Ishikawa (cell line): ENCODE results near the gene CWC25.

Source experiments
- CREB1 ChIP-seq: IDR thresholded peaks from 2 replicates; pipeline ENCODE4 v1.6.1; 2012; ENCODE audit warnings: low read depth
- EP300 ChIP-seq: IDR thresholded peaks from 2 replicates; pipeline ENCODE4 v1.6.1; 2012; ENCODE audit warnings: borderline replicate concordance
- NFIC ChIP-seq: IDR thresholded peaks from 2 replicates; pipeline ENCODE4 v1.6.1; 2012
- RAD21 ChIP-seq: IDR thresholded peaks from 2 replicates; pipeline ENCODE4 v1.6.1; 2012; ENCODE audit warnings: low read depth
- TAF1 ChIP-seq: IDR thresholded peaks from 2 replicates; pipeline ENCODE4 v1.6.1; 2012; ENCODE audit warnings: low read depth, mild to moderate bottlenecking
- TEAD4 ChIP-seq: IDR thresholded peaks from 2 replicates; pipeline ENCODE4 v1.6.1; 2012
- ZBTB7A ChIP-seq: IDR thresholded peaks from 2 replicates; pipeline ENCODE4 v1.6.1; 2012; ENCODE audit warnings: low read depth
- TF ChIP-seq, protein P1 (sequence below): IDR thresholded peaks from 2 replicates; pipeline ENCODE4 v1.6.1; 2012; ENCODE audit warnings: low read depth, mild to moderate bottlenecking
- TF ChIP-seq, protein P2 (sequence below): IDR thresholded peaks from 2 replicates; pipeline ENCODE4 v1.6.1; 2012
- TF ChIP-seq, protein P3 (sequence below): IDR thresholded peaks from 2 replicates; pipeline ENCODE4 v1.6.1; 2012

GRCh38 chr17:38800237-38800760 is 24.8 kb downstream of the CWC25 start:
- TF ChIP-seq, protein P1, sequence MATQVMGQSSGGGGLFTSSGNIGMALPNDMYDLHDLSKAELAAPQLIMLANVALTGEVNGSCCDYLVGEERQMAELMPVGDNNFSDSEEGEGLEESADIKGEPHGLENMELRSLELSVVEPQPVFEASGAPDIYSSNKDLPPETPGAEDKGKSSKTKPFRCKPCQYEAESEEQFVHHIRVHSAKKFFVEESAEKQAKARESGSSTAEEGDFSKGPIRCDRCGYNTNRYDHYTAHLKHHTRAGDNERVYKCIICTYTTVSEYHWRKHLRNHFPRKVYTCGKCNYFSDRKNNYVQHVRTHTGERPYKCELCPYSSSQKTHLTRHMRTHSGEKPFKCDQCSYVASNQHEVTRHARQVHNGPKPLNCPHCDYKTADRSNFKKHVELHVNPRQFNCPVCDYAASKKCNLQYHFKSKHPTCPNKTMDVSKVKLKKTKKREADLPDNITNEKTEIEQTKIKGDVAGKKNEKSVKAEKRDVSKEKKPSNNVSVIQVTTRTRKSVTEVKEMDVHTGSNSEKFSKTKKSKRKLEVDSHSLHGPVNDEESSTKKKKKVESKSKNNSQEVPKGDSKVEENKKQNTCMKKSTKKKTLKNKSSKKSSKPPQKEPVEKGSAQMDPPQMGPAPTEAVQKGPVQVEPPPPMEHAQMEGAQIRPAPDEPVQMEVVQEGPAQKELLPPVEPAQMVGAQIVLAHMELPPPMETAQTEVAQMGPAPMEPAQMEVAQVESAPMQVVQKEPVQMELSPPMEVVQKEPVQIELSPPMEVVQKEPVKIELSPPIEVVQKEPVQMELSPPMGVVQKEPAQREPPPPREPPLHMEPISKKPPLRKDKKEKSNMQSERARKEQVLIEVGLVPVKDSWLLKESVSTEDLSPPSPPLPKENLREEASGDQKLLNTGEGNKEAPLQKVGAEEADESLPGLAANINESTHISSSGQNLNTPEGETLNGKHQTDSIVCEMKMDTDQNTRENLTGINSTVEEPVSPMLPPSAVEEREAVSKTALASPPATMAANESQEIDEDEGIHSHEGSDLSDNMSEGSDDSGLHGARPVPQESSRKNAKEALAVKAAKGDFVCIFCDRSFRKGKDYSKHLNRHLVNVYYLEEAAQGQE: no peak
- TF ChIP-seq EP300: no peak
- TF ChIP-seq, protein P2, sequence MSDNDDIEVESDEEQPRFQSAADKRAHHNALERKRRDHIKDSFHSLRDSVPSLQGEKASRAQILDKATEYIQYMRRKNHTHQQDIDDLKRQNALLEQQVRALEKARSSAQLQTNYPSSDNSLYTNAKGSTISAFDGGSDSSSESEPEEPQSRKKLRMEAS: no peak
- TF ChIP-seq RAD21: no peak
- TF ChIP-seq, protein P3, sequence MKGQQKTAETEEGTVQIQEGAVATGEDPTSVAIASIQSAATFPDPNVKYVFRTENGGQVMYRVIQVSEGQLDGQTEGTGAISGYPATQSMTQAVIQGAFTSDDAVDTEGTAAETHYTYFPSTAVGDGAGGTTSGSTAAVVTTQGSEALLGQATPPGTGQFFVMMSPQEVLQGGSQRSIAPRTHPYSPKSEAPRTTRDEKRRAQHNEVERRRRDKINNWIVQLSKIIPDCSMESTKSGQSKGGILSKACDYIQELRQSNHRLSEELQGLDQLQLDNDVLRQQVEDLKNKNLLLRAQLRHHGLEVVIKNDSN: no peak
- no peak for TF ChIP-seq ZBTB7A
- TF ChIP-seq TAF1: no peak
- no peak for TF ChIP-seq NFIC
- TF ChIP-seq CREB1: no peak
- no peak for TF ChIP-seq TEAD4
